Keratinocyte (primary cell): ENCODE measurements around the gene LZTR1.

Experiments
- EZH2 ChIP-seq: IDR thresholded peaks from one replicate; pipeline ENCODE4 v1.6.1; 2012; ENCODE audit warnings: inconsistent platforms, mild to moderate bottlenecking, low read length, moderate library complexity
- TF ChIP-seq, protein P1 (sequence below), 3 experiments: IDR thresholded peaks in 1 of 3; conservative IDR thresholded peaks in 1 of 3; optimal IDR thresholded peaks in 1 of 3; 2 replicates in 2 of 3; 3 replicates in 1 of 3; pipeline versions ENCODE3 to v1.5.1; 2011; ENCODE audit warnings: low read length in 3 of 3, mild to moderate bottlenecking in 3 of 3, moderate library complexity in 2 of 3, control low read depth in 1 of 3, inconsistent platforms in 1 of 3; ENCODE audit not compliant: insufficient read depth in 2 of 3; ENCODE audit errors: extremely low read depth in 1 of 3

DNA sequence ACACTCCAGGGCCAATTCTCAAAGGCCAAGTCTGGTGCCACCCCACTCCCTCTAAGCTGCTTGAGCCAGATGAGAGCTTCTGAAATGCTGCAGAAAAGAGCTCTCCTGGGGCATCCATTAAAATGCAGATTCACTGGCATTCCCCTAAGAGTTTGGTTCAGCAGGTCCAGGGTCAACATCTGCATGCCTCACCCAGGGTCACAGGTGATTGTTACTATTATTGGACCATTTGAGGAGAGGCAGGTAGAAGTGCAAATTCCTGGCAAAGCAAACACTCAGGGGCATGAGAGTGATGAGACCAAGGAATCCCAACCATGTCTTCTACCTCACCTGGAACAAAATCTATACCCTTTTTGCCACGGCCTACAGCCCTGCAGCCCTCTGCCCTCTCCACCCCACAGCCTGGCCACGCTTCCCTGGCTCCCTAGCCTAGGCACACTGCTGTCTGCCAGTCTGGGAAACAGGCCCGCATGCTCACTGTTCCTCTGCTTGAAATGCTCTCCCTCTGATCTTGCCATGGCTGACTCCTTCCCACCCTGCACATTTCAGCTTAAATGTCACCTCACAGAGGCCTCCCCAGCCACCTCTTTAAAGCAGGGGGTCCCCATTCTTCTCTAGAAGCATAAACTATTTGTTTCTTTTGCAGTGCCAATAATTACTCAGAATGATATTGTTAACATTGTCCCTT is 28.5 kb downstream of the LZTR1 start:
- TF ChIP-seq, protein P1, sequence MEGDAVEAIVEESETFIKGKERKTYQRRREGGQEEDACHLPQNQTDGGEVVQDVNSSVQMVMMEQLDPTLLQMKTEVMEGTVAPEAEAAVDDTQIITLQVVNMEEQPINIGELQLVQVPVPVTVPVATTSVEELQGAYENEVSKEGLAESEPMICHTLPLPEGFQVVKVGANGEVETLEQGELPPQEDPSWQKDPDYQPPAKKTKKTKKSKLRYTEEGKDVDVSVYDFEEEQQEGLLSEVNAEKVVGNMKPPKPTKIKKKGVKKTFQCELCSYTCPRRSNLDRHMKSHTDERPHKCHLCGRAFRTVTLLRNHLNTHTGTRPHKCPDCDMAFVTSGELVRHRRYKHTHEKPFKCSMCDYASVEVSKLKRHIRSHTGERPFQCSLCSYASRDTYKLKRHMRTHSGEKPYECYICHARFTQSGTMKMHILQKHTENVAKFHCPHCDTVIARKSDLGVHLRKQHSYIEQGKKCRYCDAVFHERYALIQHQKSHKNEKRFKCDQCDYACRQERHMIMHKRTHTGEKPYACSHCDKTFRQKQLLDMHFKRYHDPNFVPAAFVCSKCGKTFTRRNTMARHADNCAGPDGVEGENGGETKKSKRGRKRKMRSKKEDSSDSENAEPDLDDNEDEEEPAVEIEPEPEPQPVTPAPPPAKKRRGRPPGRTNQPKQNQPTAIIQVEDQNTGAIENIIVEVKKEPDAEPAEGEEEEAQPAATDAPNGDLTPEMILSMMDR (optimal IDR thresholded peaks at IDR 0.05 in 1 of 3, IDR thresholded peaks at IDR 0.05 in 1 of 3, conservative IDR thresholded peaks at IDR 0.05 in 1 of 3; ENCODE audit: extremely low read depth in 1 of 3, insufficient read depth in 2 of 3, low read length in 3 of 3) = no peak
- TF ChIP-seq EZH2 = no peak
